Esophagus muscularis mucosa (tissue), 3 donors: ENCODE results near the gene ACVRL1.

Experiments
- CTCF ChIP-seq, 3 experiments: fragments of 200-600 bp in 2 of 3; fragments of 450-650 bp in 1 of 3; sonication (generic) in 2 of 3; IDR thresholded peaks; one replicate each; pipeline ENCODE4 v1.5.1; 2017 to 2019; ENCODE audit warnings: antibody characterized with exemption in 3 of 3, mild to moderate bottlenecking in 2 of 3, moderate library complexity in 1 of 3
- POLR2A ChIP-seq: fragments of 450-650 bp; IDR thresholded peaks from one replicate; pipeline ENCODE4 v1.6.1; 2017; ENCODE audit warnings: antibody characterized with exemption, moderate library complexity, mild to moderate bottlenecking, low read depth
- POLR2AphosphoS5 ChIP-seq, 2 donors: sonication (generic); formaldehyde crosslinking; IDR thresholded peaks; one replicate each; pipeline ENCODE4 v1.6.1; 2017; ENCODE audit warnings: antibody characterized with exemption in 2 of 2

- TF ChIP-seq CTCF (IDR thresholded peaks at IDR 0.05) (no peak), POLR2AphosphoS5 (IDR thresholded peaks at IDR 0.05) (no peak), POLR2A (no peak)
These were observed 6.0 kb upstream of the ACVRL1 start for GRCh38 chr12:51901121-51901817.
